GM21619 (cell line): Measurements from ENCODE around the gene ESPN.
"Not testable (repeated sequence)": the region's sequence is repeated elsewhere in the genome, so short reads cannot be mapped to it uniquely, and the experiment has no call there.

Experiments used
- ATAC-seq: cut with Tn5 transposase; IDR thresholded peaks from one replicate; pipeline ENCODE4 v1.9.1; 2021; ENCODE audit not compliant: unreplicated experiment

Gene ESPN

GRCh38 chr1:6427441-6428390 lies 3.1 kb downstream of the ESPN start:
- ATAC-seq, result no peak

- ATAC-seq, result not testable (repeated sequence)
Measured at GRCh38 chr1:6428453-6428852, 3.9 kb downstream of the ESPN start.

- not testable (repeated sequence) for ATAC-seq
Measured at GRCh38 chr1:6429660-6430411, 5.3 kb downstream of the ESPN start.

GRCh38 chr1:6431645-6432579 lies 7.3 kb downstream of the ESPN start:
- not testable (repeated sequence) for ATAC-seq

GRCh38 chr1:6434186-6434585 lies 9.6 kb downstream of the ESPN start:
- no peak for ATAC-seq

GRCh38 chr1:6435129-6435528 lies 10.6 kb downstream of the ESPN start:
- no peak for ATAC-seq

GRCh38 chr1:6435547-6435946 lies 11.0 kb downstream of the ESPN start:
- no peak for ATAC-seq

GRCh38 chr1:6436277-6436676 lies 11.7 kb downstream of the ESPN start:
- not testable (repeated sequence) for ATAC-seq

GRCh38 chr1:6437012-6437700 lies 12.6 kb downstream of the ESPN start:
- not testable (repeated sequence) for ATAC-seq

- no peak for ATAC-seq
Measured at GRCh38 chr1:6438047-6438525, 13.5 kb downstream of the ESPN start.

GRCh38 chr1:6440198-6441126 lies 15.9 kb downstream of the ESPN start:
- peak; percentile 64 for ATAC-seq

GRCh38 chr1:6441586-6441985 lies 17.0 kb downstream of the ESPN start:
- no peak for ATAC-seq

- no peak for ATAC-seq
Measured at GRCh38 chr1:6443339-6444115, 19.0 kb downstream of the ESPN start.

- ATAC-seq, result no peak
Measured at GRCh38 chr1:6444377-6444776, 19.8 kb downstream of the ESPN start.

- ATAC-seq, result no peak
Measured at GRCh38 chr1:6445062-6445763, 20.6 kb downstream of the ESPN start.

- ATAC-seq, result not testable (repeated sequence)
Measured at GRCh38 chr1:6445929-6446328, 21.4 kb downstream of the ESPN start.

- no peak for ATAC-seq
Measured at GRCh38 chr1:6446665-6447015, 22.1 kb downstream of the ESPN start.
